DMS53 (cell line): ENCODE results near the gene DACH2.
"Not testable (repeated sequence)": the region's sequence is repeated elsewhere in the genome, so short reads cannot be mapped to it uniquely, and the experiment has no call there.

Source experiments
- DNase-seq: peaks from one replicate; lab custom pipeline; 2025; lab: John Stamatoyannopoulos, UW

Gene DACH2

GRCh38 chrX:86148024-86148511, at the start of gene DACH2:
DACH2 (plus strand) TSS chrX:86148451.
- DNase-seq: peak; percentile 95

GRCh38 chrX:86102341-86102740, 45.9 kb upstream of the DACH2 start:
- no peak for DNase-seq

- no peak for DNase-seq
These were observed 45.2 kb upstream of the DACH2 start for GRCh38 chrX:86103061-86103460.

GRCh38 chrX:86104526-86104925, 43.7 kb upstream of the DACH2 start:
- no peak for DNase-seq

GRCh38 chrX:86121916-86122315, 26.3 kb upstream of the DACH2 start:
- no peak for DNase-seq

- DNase-seq: peak; percentile 62
These were observed 14.5 kb upstream of the DACH2 start for GRCh38 chrX:86133761-86134160.

- no peak for DNase-seq
These were observed 11.2 kb upstream of the DACH2 start for GRCh38 chrX:86137071-86137470.

- DNase-seq: no peak
These were observed 6.5 kb upstream of the DACH2 start for GRCh38 chrX:86141786-86142185.

GRCh38 chrX:86146102-86146501, 2.1 kb upstream of the DACH2 start:
- DNase-seq: no peak

GRCh38 chrX:86148594-86148993, 343 bp downstream of the DACH2 start:
- DNase-seq: peak; percentile 66

GRCh38 chrX:86149119-86149518, 868 bp downstream of the DACH2 start:
- DNase-seq: no peak

- DNase-seq: no peak
These were observed 6.3 kb downstream of the DACH2 start for GRCh38 chrX:86154553-86154952.

GRCh38 chrX:86171366-86171765, 23.1 kb downstream of the DACH2 start:
- DNase-seq: peak; percentile 80

GRCh38 chrX:86178906-86179305, 30.7 kb downstream of the DACH2 start:
- DNase-seq: no peak

GRCh38 chrX:86181325-86181724, 33.1 kb downstream of the DACH2 start:
- DNase-seq: not testable (repeated sequence)

GRCh38 chrX:86192827-86193226, 44.6 kb downstream of the DACH2 start:
- DNase-seq: no peak

GRCh38 chrX:86194758-86195157, 46.5 kb downstream of the DACH2 start:
- no peak for DNase-seq

GRCh38 chrX:86195343-86195742, 47.1 kb downstream of the DACH2 start:
- no peak for DNase-seq

- no peak for DNase-seq
These were observed 49.6 kb downstream of the DACH2 start for GRCh38 chrX:86197815-86198214.

GRCh38 chrX:86210772-86211171, 62.5 kb downstream of the DACH2 start:
- no peak for DNase-seq

GRCh38 chrX:86215260-86215659, 67.0 kb downstream of the DACH2 start:
- DNase-seq: no peak

GRCh38 chrX:86237482-86237881, 89.2 kb downstream of the DACH2 start:
- no peak for DNase-seq

GRCh38 chrX:86241547-86241946, 93.3 kb downstream of the DACH2 start:
- DNase-seq: no peak

GRCh38 chrX:86263526-86263925, 115.3 kb downstream of the DACH2 start:
- DNase-seq: no peak

GRCh38 chrX:86295293-86295692, 147.0 kb downstream of the DACH2 start:
- DNase-seq: peak; percentile 47
